LoVo (cell line): ENCODE results near the gene MSTN.

Source experiments
- DNase-seq: peaks from one replicate; pipeline ENCODE4 v3.0.0-alpha.2; 2016; ENCODE audit warnings: low spot score

MSTN gene

GRCh38 chr2:190062601-190063000 is at the start of gene MSTN:
MSTN (minus strand) TSS chr2:190062729; CDS start chr2:190062596, 133 bp downstream.
- no peak for DNase-seq

GRCh38 chr2:190111166-190111565 is 48.6 kb upstream of the MSTN start:
- no peak for DNase-seq

- DNase-seq = no peak
Observed at GRCh38 chr2:190110699-190111098, 48.2 kb upstream of the MSTN start.

GRCh38 chr2:190110131-190110530 is 47.6 kb upstream of the MSTN start:
- no peak for DNase-seq

- DNase-seq = no peak
Observed at GRCh38 chr2:190107409-190107808, 44.9 kb upstream of the MSTN start.

GRCh38 chr2:190106783-190107182 is 44.3 kb upstream of the MSTN start:
- DNase-seq = no peak

- no peak for DNase-seq
Observed at GRCh38 chr2:190105554-190105953, 43.0 kb upstream of the MSTN start.

GRCh38 chr2:190103144-190103543 is 40.6 kb upstream of the MSTN start:
- no peak for DNase-seq

- peak; percentile 25 for DNase-seq
Observed at GRCh38 chr2:190099890-190100697, 37.6 kb upstream of the MSTN start.

- no peak for DNase-seq
Observed at GRCh38 chr2:190098851-190099250, 36.3 kb upstream of the MSTN start.

GRCh38 chr2:190097115-190097514 is 34.6 kb upstream of the MSTN start:
- no peak for DNase-seq

GRCh38 chr2:190094316-190094871 is 31.9 kb upstream of the MSTN start:
- DNase-seq = peak; percentile 87

GRCh38 chr2:190093793-190094192 is 31.3 kb upstream of the MSTN start:
- DNase-seq = peak; percentile 31

- no peak for DNase-seq
Observed at GRCh38 chr2:190090148-190090547, 27.6 kb upstream of the MSTN start.

- DNase-seq = peak; percentile 78
Observed at GRCh38 chr2:190088917-190089316, 26.4 kb upstream of the MSTN start.

- no peak for DNase-seq
Observed at GRCh38 chr2:190084704-190085103, 22.2 kb upstream of the MSTN start.

- DNase-seq = no peak
Observed at GRCh38 chr2:190082118-190082517, 19.6 kb upstream of the MSTN start.

GRCh38 chr2:190080527-190081049 is 18.1 kb upstream of the MSTN start:
- DNase-seq = no peak

GRCh38 chr2:190079160-190079559 is 16.6 kb upstream of the MSTN start:
- DNase-seq = no peak

GRCh38 chr2:190075623-190076022 is 13.1 kb upstream of the MSTN start:
- no peak for DNase-seq

- peak; percentile 65 for DNase-seq
Observed at GRCh38 chr2:190069936-190070696, 7.6 kb upstream of the MSTN start.

- no peak for DNase-seq
Observed at GRCh38 chr2:190068764-190069163, 6.2 kb upstream of the MSTN start.

GRCh38 chr2:190065839-190066238 is 3.3 kb upstream of the MSTN start:
- DNase-seq = no peak
